Gastrocnemius medialis (tissue), 4 donors: ENCODE results near the gene HYAL1. TPM values are rescaled to one million over a fixed set of nuclear protein-coding genes. Genes with fewer than 3 reads are reported as not detected.

Experiments
- ATAC-seq, 2 donors: fragments of 150-250 bp; one replicate each; pipeline ENCODE4 v1.9.1; 2016
- DNase-seq, 2 donors: peaks; one replicate each; pipeline ENCODE4 v3.0.0-alpha.2; 2019
- H3K27ac ChIP-seq, 4 donors: fragments of 200-600 bp; sonication (generic); 1 replicate in 1 of 4; 2 replicates in 3 of 4; pipeline ENCODE4 v1.5.1; 2016 to 2018; ENCODE audit warnings: mild to moderate bottlenecking in 2 of 4, moderate library complexity in 1 of 4
- H3K27me3 ChIP-seq, 3 donors: fragments of 200-600 bp; sonication (generic) in 2 of 3; 1 replicate in 1 of 3; 2 replicates in 2 of 3; pipeline versions ENCODE4 v1.5.1 to v1.6.0; 2016 to 2019; ENCODE audit warnings: mild to moderate bottlenecking in 1 of 3, moderate library complexity in 1 of 3
- H3K36me3 ChIP-seq, 2 donors: fragments of 200-600 bp; sonication (generic) in 1 of 2; one replicate each; pipeline ENCODE4 v1.5.1; 2017 to 2018
- H3K4me1 ChIP-seq, 2 donors: fragments of 200-600 bp; sonication (generic) in 1 of 2; one replicate each; pipeline ENCODE4 v1.5.1; 2016 to 2017; ENCODE audit warnings: mild to moderate bottlenecking in 2 of 2
- H3K4me3 ChIP-seq, 4 donors: fragments of 200-600 bp; sonication (generic) in 3 of 4; 1 replicate in 1 of 4; 2 replicates in 3 of 4; pipeline ENCODE4 v1.5.1; 2016 to 2019; ENCODE audit warnings: mild to moderate bottlenecking in 2 of 4
- H3K9me3 ChIP-seq, 3 donors: fragments of 200-600 bp; sonication (generic) in 2 of 3; 1 replicate in 1 of 3; 2 replicates in 2 of 3; pipeline ENCODE4 v1.5.1; 2016 to 2019
- CTCF ChIP-seq, 5 experiments: fragments of 450-650 bp in 3 of 5; fragments of 200-600 bp in 2 of 5; sonication (generic) in 2 of 5; IDR thresholded peaks in 4 of 5; conservative IDR thresholded peaks in 1 of 5; 1 replicate in 4 of 5; 2 replicates in 1 of 5; pipeline ENCODE4 v1.5.1; 2016 to 2019; ENCODE audit warnings: antibody characterized with exemption in 5 of 5, mild to moderate bottlenecking in 3 of 5, moderate library complexity in 3 of 5
- POLR2A ChIP-seq, 2 donors: fragments of 450-650 bp; IDR thresholded peaks; one replicate each; pipeline ENCODE4 v1.6.1; 2017; ENCODE audit warnings: antibody characterized with exemption in 2 of 2, mild to moderate bottlenecking in 2 of 2, moderate library complexity in 2 of 2
- in situ Hi-C, 4 donors: fragments of 200-750 bp; cut with MboI; loops; one replicate each; pipeline versions ENCODE4 v1.15.0 to v1.8.0; 2017; ENCODE audit warnings: low sequenced_read_pairs in 4 of 4
- intact Hi-C: fragments of 100-400 bp; cut with DNase I; formaldehyde crosslinking; loops from one replicate; pipeline ENCODE4 v1.15.1; 2023; ENCODE audit warnings: low total_unique reads
- total RNA-seq, 4 donors: library from RNA; depleted of rRNA; stranded (reverse); fragments of >200 nt; gene quantifications; one replicate each; pipeline versions ENCODE4 v1.1.0 to v1.2.3, GENCODE V29; 2016

Gene HYAL1
- total RNA-seq, 4 donors from 2014 or later, result 3.6 to 14.6 (median 9.1) TPM

GRCh38 chr3:50336452-50337174 lies 33.2 kb upstream of the HYAL1 start:
- ATAC-seq (peak; percentile 3 to 7), DNase-seq (no peak)
- Histone ChIP-seq H3K36me3 (peaks cover 0 to 7% of the 10 kb centered on the region in 2 donors), H3K27me3 (no peaks in the 10 kb centered on the region), H3K4me3 (peak overlapping the region; percentile 75 to 91 (median 82)), H3K9me3 (no peaks in the 10 kb centered on the region), H3K4me1 (peaks cover 38 to 64% of the 10 kb centered on the region in 2 donors), H3K27ac (peak overlapping the region; percentile 89 to 98 (median 97))
- in situ Hi-C loops, result no loop called here
- TF ChIP-seq CTCF (IDR thresholded peaks at IDR 0.05 in 4 of 5, conservative IDR thresholded peaks at IDR 0.05 in 1 of 5), result no peak
- TF ChIP-seq POLR2A (IDR thresholded peaks at IDR 0.05), result no peak
- intact Hi-C loops, result loop anchor here (1.0 kb wide), 1 partner anchor 15 kb away; no protein-coding TSS in a partner anchor

- Histone ChIP-seq H3K36me3 (peaks cover 0 to 28% of the 10 kb centered on the region in 2 donors), H3K27me3 (no peaks in the 10 kb centered on the region), H3K27ac (peak overlapping the region; percentile 89 to 98 (median 97)), H3K9me3 (no peaks in the 10 kb centered on the region), H3K4me3 (peak overlapping the region in 3 of 4 donors; percentile 10 to 83 (median 75)), H3K4me1 (peaks cover 38 to 47% of the 10 kb centered on the region in 2 donors)
- ATAC-seq, result no peak
- in situ Hi-C loops (no loop called here), intact Hi-C loops (no loop called here)
- TF ChIP-seq POLR2A (IDR thresholded peaks at IDR 0.05) (no peak), CTCF (IDR thresholded peaks at IDR 0.05 in 4 of 5, conservative IDR thresholded peaks at IDR 0.05 in 1 of 5) (no peak)
- no peak for DNase-seq
Measured at GRCh38 chr3:50334339-50335075, 31.1 kb upstream of the HYAL1 start.

GRCh38 chr3:50333744-50334328 lies 30.5 kb upstream of the HYAL1 start:
- Histone ChIP-seq H3K4me1 (peaks cover 36 to 45% of the 10 kb centered on the region in 2 donors), H3K27me3 (no peaks in the 10 kb centered on the region), H3K27ac (peak overlapping the region; percentile 89 to 98 (median 97)), H3K36me3 (peaks cover 0 to 33% of the 10 kb centered on the region in 2 donors), H3K9me3 (no peaks in the 10 kb centered on the region), H3K4me3 (peak overlapping the region in 3 of 4 donors; percentile 16 to 75 (median 18))
- in situ Hi-C loops (no loop called here), intact Hi-C loops (no loop called here)
- peak; percentile 50 to 60 for DNase-seq
- TF ChIP-seq POLR2A (IDR thresholded peaks at IDR 0.05) (peak; percentile 36 to 70), CTCF (IDR thresholded peaks at IDR 0.05 in 4 of 5, conservative IDR thresholded peaks at IDR 0.05 in 1 of 5) (no peak)
- ATAC-seq, result peak; percentile 4 to 19

GRCh38 chr3:50331364-50331907 lies 28.1 kb upstream of the HYAL1 start:
- in situ Hi-C loops (no loop called here), intact Hi-C loops (no loop called here)
- no peak for DNase-seq
- Histone ChIP-seq H3K27ac (peak overlapping the region; percentile 89 to 98 (median 97)), H3K4me1 (peaks cover 49 to 53% of the 10 kb centered on the region in 2 donors), H3K9me3 (no peaks in the 10 kb centered on the region), H3K27me3 (no peaks in the 10 kb centered on the region), H3K4me3 (no peak overlapping the region), H3K36me3 (peaks cover 0 to 36% of the 10 kb centered on the region in 2 donors)
- TF ChIP-seq CTCF (IDR thresholded peaks at IDR 0.05 in 4 of 5, conservative IDR thresholded peaks at IDR 0.05 in 1 of 5) (no peak), POLR2A (IDR thresholded peaks at IDR 0.05) (no peak)
- ATAC-seq, result no peak
